GM19238 (cell line): ENCODE results near the gene NKIRAS1.
"Not testable (repeated sequence)": the region's sequence is repeated elsewhere in the genome, so short reads cannot be mapped to it uniquely, and the experiment has no call there.

ENCODE experiments used
- DNase-seq: peaks from one replicate; pipeline ENCODE4 v3.0.0; 2011; ENCODE audit warnings: low spot score; ENCODE audit not compliant: insufficient read length

Gene NKIRAS1

GRCh38 chr3:23904545-23904944 lies 12.2 kb downstream of the NKIRAS1 start:
- no peak for DNase-seq

GRCh38 chr3:23900744-23901143 lies 16.0 kb downstream of the NKIRAS1 start:
- DNase-seq, result no peak

GRCh38 chr3:23895181-23895580 lies 21.6 kb downstream of the NKIRAS1 start:
- DNase-seq, result no peak

- DNase-seq, result no peak
These were observed 22.3 kb downstream of the NKIRAS1 start for GRCh38 chr3:23894254-23895061.

- no peak for DNase-seq
These were observed 26.8 kb downstream of the NKIRAS1 start for GRCh38 chr3:23889950-23890349.

- no peak for DNase-seq
These were observed 27.4 kb downstream of the NKIRAS1 start for GRCh38 chr3:23889386-23889785.

- no peak for DNase-seq
These were observed 28.1 kb downstream of the NKIRAS1 start for GRCh38 chr3:23888617-23889228.

- DNase-seq, result no peak
These were observed 30.5 kb downstream of the NKIRAS1 start for GRCh38 chr3:23886311-23886710.

- no peak for DNase-seq
These were observed 31.6 kb downstream of the NKIRAS1 start for GRCh38 chr3:23885210-23885609.

GRCh38 chr3:23884481-23884880 lies 32.3 kb downstream of the NKIRAS1 start:
- no peak for DNase-seq

- DNase-seq, result no peak
These were observed 34.3 kb downstream of the NKIRAS1 start for GRCh38 chr3:23882487-23882918.

- not testable (repeated sequence) for DNase-seq
These were observed 34.8 kb downstream of the NKIRAS1 start for GRCh38 chr3:23881993-23882392.

GRCh38 chr3:23880703-23881339 lies 36.0 kb downstream of the NKIRAS1 start:
- DNase-seq, result no peak

GRCh38 chr3:23879485-23879884 lies 37.3 kb downstream of the NKIRAS1 start:
- no peak for DNase-seq

- DNase-seq, result no peak
These were observed 39.3 kb downstream of the NKIRAS1 start for GRCh38 chr3:23877329-23877980.

GRCh38 chr3:23876923-23877322 lies 39.9 kb downstream of the NKIRAS1 start:
- no peak for DNase-seq

- DNase-seq, result no peak
These were observed 41.6 kb downstream of the NKIRAS1 start for GRCh38 chr3:23875113-23875725.

- no peak for DNase-seq
These were observed 42.3 kb downstream of the NKIRAS1 start for GRCh38 chr3:23874359-23875112.

- no peak for DNase-seq
These were observed 42.8 kb downstream of the NKIRAS1 start for GRCh38 chr3:23873941-23874340.

GRCh38 chr3:23872330-23872729 lies 44.5 kb downstream of the NKIRAS1 start:
- no peak for DNase-seq

GRCh38 chr3:23871361-23871760 lies 45.4 kb downstream of the NKIRAS1 start:
- DNase-seq, result not testable (repeated sequence)
